ENCODE measurements around the gene ELOF1. TPM values are rescaled to one million over a fixed set of nuclear protein-coding genes. Genes with fewer than 3 reads are reported as not detected.

Gene ELOF1
- total RNA-seq, 1 donor from 2014 or later, result 37.7 TPM

DNA sequence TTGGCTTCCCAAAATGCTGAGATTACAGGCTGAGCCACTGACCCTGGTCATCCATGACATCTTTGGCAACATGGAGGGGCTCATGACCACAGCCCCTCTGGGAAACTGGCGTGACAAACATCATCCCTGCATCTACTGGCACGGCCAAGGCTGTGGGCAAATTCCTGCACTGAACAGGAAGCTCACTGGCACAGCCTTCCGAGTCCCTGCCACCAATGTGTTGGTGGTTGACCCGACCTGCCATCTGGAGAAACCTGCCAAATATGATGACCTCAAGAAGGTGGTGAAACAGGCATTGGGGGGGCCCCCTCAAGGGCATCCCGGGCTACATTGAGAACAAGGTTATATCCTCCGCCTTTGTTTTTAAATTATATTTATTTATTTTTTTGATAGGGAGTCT is 27.3 kb upstream of the ELOF1 start:
- Mint-ChIP-seq H3K4me1 (ENCODE audit: low read depth) (peaks cover 4% of the 10 kb centered on the region), H3K27me3 (ENCODE audit: low read depth) (no peaks in the 10 kb centered on the region), H3K9me3 (ENCODE audit: low read depth) (no peaks in the 10 kb centered on the region), H3K4me3 (ENCODE audit: unreplicated experiment) (no peak overlapping the region), H3K36me3 (ENCODE audit: low read depth) (no peaks in the 10 kb centered on the region), H3K27ac (ENCODE audit: unreplicated experiment) (no peak overlapping the region)
- no peak for DNase-seq (ENCODE audit: low spot score)
- TF ChIP-seq, protein P1, sequence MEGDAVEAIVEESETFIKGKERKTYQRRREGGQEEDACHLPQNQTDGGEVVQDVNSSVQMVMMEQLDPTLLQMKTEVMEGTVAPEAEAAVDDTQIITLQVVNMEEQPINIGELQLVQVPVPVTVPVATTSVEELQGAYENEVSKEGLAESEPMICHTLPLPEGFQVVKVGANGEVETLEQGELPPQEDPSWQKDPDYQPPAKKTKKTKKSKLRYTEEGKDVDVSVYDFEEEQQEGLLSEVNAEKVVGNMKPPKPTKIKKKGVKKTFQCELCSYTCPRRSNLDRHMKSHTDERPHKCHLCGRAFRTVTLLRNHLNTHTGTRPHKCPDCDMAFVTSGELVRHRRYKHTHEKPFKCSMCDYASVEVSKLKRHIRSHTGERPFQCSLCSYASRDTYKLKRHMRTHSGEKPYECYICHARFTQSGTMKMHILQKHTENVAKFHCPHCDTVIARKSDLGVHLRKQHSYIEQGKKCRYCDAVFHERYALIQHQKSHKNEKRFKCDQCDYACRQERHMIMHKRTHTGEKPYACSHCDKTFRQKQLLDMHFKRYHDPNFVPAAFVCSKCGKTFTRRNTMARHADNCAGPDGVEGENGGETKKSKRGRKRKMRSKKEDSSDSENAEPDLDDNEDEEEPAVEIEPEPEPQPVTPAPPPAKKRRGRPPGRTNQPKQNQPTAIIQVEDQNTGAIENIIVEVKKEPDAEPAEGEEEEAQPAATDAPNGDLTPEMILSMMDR (IDR thresholded peaks at IDR 0.05), result no peak

DNA sequence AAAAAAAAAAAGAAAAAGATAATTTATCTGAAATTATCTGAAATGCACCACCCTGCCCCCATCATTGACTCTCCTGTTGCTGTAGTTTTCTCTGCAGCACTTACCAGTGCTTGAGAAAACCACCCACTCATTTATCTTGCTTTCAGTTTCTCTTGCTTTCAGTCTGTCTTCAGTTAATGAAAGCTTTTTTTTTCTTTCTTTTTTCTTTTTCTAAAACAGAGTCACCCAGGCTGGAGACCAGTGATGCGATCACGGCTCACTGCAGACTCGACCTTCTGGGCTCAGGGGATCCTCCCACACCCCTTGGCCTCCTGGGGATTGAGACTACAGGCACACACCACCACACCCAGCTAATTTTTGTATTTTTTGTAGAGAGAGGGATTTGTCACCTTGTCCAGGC is 22.7 kb upstream of the ELOF1 start:
- Mint-ChIP-seq H3K4me3 (ENCODE audit: unreplicated experiment) (no peak overlapping the region), H3K27ac (ENCODE audit: unreplicated experiment) (no peak overlapping the region), H3K36me3 (ENCODE audit: low read depth) (no peaks in the 10 kb centered on the region), H3K9me3 (ENCODE audit: low read depth) (no peaks in the 10 kb centered on the region), H3K27me3 (ENCODE audit: low read depth) (no peaks in the 10 kb centered on the region), H3K4me1 (ENCODE audit: low read depth) (peaks cover 10% of the 10 kb centered on the region)
- no peak for DNase-seq (ENCODE audit: low spot score)
- TF ChIP-seq, protein P1 (IDR thresholded peaks at IDR 0.05), result no peak

DNA sequence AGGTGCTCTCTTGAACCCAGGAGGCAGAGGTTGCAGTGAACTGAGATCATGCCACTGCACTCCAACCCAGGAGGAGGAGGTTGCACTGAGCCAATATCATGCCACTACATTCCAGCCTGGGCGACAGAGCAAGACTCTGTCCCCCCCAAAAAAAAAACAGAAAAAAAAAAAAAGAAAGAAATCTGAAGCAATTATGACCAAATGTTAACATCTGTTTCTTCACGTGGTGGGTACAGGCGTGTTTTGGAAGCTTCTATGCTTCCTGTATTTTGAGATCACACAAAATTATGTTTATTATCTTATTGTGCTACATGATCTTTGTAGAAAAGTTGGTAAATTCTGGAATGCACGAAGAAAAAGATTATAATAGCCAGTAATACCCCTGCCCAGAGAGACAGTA is 21.1 kb upstream of the ELOF1 start:
- Mint-ChIP-seq H3K4me3 (ENCODE audit: unreplicated experiment) (no peak overlapping the region), H3K27me3 (ENCODE audit: low read depth) (no peaks in the 10 kb centered on the region), H3K27ac (ENCODE audit: unreplicated experiment) (no peak overlapping the region)

DNA sequence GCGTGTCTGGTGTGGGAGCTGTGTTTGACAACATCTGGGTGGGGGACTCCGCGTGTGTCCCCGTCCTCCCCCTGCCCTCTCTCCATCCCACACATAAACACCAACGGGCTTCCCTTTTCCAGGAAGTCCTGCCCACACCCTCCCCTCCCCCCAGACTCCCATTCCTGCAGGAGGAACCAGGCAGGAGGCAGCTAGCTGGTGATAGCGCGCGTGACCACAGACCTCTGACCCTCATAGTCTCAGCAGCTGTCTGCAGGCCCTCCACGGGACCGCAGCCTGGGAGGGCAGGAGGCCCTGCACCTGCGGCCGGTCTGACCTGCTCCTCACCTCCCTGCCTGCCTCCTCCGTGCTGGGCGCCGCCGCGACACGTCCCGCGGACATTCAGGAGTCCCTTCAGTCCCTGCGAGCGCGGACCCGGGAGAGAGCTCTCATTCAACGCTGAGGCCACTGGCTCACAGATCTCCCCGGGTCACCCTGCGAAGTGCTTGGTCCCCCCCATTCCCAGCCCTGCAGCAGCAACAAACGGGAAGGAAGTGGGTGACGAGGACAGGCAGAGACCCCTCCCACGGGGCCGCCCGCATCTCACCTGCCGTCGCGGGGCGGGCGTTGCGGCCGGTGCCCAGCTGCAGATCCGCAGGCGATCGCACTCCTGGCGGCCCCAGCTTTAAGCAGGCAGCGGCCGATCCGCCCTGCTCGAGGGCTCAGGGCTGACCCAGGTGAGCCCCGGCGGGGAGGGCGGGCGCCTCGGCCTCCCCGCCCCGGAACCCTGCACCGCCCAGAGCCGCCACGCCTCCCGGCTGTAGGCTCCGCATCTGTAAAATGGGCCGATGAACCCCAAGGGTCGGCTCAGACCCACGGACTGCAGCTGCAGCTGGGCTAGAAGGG is 19.5 kb upstream of the ELOF1 start:
- no peak overlapping the region for H3K4me3 Mint-ChIP-seq (ENCODE audit: unreplicated experiment)
- H3K27me3 Mint-ChIP-seq (ENCODE audit: low read depth), result no peaks in the 10 kb centered on the region
- TF ChIP-seq, protein P1 (IDR thresholded peaks at IDR 0.05), result no peak
- H3K9me3 Mint-ChIP-seq (ENCODE audit: low read depth), result no peaks in the 10 kb centered on the region
- H3K36me3 Mint-ChIP-seq (ENCODE audit: low read depth), result no peaks in the 10 kb centered on the region
- DNase-seq (ENCODE audit: low spot score), result no peak
- no peak overlapping the region for H3K27ac Mint-ChIP-seq (ENCODE audit: unreplicated experiment)
- peaks cover 10% of the 10 kb centered on the region for H3K4me1 Mint-ChIP-seq (ENCODE audit: low read depth)

More for the DNA sequence above, 21.1 kb upstream of the ELOF1 start:
- no peak for DNase-seq (ENCODE audit: low spot score)
- TF ChIP-seq, protein P1 (IDR thresholded peaks at IDR 0.05), result no peak
- Mint-ChIP-seq H3K36me3 (ENCODE audit: low read depth) (no peaks in the 10 kb centered on the region), H3K9me3 (ENCODE audit: low read depth) (no peaks in the 10 kb centered on the region), H3K4me1 (ENCODE audit: low read depth) (peaks cover 10% of the 10 kb centered on the region)

DNA sequence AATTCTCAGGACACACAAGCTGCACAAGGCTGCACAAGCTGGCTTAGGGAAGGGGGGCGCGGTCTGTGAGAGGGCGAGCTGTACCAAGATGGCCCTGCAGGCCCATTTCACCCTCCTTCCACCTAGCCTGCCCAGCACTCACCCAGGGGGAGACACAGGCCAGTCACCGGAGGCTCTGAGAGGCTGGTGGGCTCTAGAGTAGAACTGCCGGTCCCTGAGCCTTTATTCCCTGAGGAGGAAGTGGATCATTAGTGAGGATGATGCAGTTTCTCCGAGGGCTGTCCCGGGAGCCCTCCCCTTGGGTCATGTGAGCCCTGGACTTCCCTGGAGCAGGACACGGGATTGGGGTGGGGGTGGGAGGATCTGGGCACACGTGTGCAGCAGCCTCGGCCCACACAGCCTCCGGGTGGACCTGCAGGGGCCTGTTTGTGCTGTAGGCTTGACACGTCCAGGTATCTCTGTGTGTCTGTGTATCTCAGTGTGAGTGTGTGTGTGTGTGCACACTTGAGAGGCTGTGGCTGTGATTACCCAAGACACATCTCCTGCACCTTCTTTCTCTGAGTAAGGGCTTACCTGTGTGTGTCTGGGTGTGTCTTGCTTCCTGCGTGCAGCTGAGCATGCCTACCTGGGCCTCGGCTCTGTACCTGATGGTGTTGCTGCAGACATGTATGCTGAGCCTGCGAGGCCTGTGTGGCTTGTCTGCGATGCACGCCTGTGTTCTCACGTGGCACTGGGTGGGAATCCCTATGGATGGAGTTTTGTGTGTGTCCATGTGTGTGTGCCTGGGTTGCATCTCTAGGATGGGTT is 18.6 kb upstream of the ELOF1 start, which contains the start of gene ACP5:
Gene ACP5, minus strand, starts transcription at position 195 of the 807 bp plus-strand sequence. CDS start 328 bp downstream, outside the sequence.
- Mint-ChIP-seq H3K4me3 (ENCODE audit: unreplicated experiment) (no peak within 1 kb of the TSS), H3K4me1 (ENCODE audit: low read depth) (peaks cover 10% of the 10 kb centered on the region), H3K9me3 (ENCODE audit: low read depth) (no peaks in the 10 kb centered on the region), H3K27ac (ENCODE audit: unreplicated experiment) (no peak within 1 kb of the TSS), H3K27me3 (ENCODE audit: low read depth) (no peaks in the 10 kb centered on the region), H3K36me3 (ENCODE audit: low read depth) (no peaks in the 10 kb centered on the region)
- TF ChIP-seq, protein P1 (IDR thresholded peaks at IDR 0.05), result no peak
- no peak for DNase-seq (ENCODE audit: low spot score)

All from chondrocyte (in vitro differentiated cells).